ENCODE measurements around the gene CLSTN2. TPM values are rescaled to one million over a fixed set of nuclear protein-coding genes. Genes with fewer than 3 reads are reported as not detected.

The CLSTN2 gene
- total and polyA plus RNA-seq, 4 donors, result 0.13 to 20.6 (median 9.1) TPM

DNA sequence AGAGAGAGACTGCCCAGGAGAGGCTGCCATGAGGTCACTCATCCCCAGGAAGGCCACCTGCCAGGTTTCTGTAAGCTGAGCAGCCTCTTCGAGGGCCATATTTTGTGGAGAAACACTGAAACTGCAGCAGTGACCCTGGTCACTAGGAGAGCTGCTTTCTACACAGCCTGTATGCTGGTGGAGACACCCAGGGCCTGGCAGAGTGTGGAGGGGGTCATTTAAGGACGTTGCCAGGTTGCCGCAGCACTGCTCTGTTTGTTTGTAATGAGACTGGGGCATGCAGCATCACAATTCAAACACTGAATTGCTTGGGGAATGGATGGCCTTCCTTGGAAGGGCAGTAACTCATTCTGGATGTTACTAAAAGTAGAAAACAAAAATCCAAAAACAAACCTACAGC lies 638.0 kb downstream of the CLSTN2 start:
- 32 to 41% methylated on average over 3 of the region's 3 CpGs for WGBS, 2 donors
- intact Hi-C loops (cut with DNase I), result no loop called here
- Histone ChIP-seq H3K27me3 (ENCODE audit: control insufficient read depth in 1 of 2, insufficient read depth in 2 of 2, low read length in 1 of 2) (no peaks in the 10 kb centered on the region), H3K4me1 (ENCODE audit: control insufficient read depth in 1 of 2, insufficient read depth in 2 of 2, low read length in 2 of 2) (no peaks in the 10 kb centered on the region), H3K36me3 (ENCODE audit: control insufficient read depth in 1 of 2, insufficient read depth in 2 of 2, low read length in 1 of 2) (no peaks in the 10 kb centered on the region), H3K9me3 (ENCODE audit: control insufficient read depth, low read length) (no peaks in the 10 kb centered on the region), H3K27ac (ENCODE audit: low read depth in 1 of 2, low read length in 2 of 2) (no peak overlapping the region), H3K4me3 (ENCODE audit: low read length in 2 of 2) (no peak overlapping the region)
- ATAC-seq (ENCODE audit: low FRiP score), result no peak
- no peak for DNase-seq

- Histone ChIP-seq H3K4me1 (ENCODE audit: control insufficient read depth in 1 of 2, insufficient read depth in 2 of 2, low read length in 2 of 2) (no peaks in the 10 kb centered on the region), H3K4me3 (ENCODE audit: low read length in 2 of 2) (no peak overlapping the region), H3K9me3 (ENCODE audit: control insufficient read depth, low read length) (no peaks in the 10 kb centered on the region), H3K27ac (ENCODE audit: low read depth in 1 of 2, low read length in 2 of 2) (no peak overlapping the region), H3K36me3 (ENCODE audit: control insufficient read depth in 1 of 2, insufficient read depth in 2 of 2, low read length in 1 of 2) (no peaks in the 10 kb centered on the region), H3K27me3 (ENCODE audit: control insufficient read depth in 1 of 2, insufficient read depth in 2 of 2, low read length in 1 of 2) (no peaks in the 10 kb centered on the region)
- no peak for DNase-seq
- intact Hi-C loops (cut with DNase I), result no loop called here
- WGBS, 2 donors, result 66% methylated on average over 5 of the region's 5 CpGs
- ATAC-seq (ENCODE audit: low FRiP score), result no peak
Measured at GRCh38 chr3:140574375-140574774, 639.4 kb downstream of the CLSTN2 start.

DNA sequence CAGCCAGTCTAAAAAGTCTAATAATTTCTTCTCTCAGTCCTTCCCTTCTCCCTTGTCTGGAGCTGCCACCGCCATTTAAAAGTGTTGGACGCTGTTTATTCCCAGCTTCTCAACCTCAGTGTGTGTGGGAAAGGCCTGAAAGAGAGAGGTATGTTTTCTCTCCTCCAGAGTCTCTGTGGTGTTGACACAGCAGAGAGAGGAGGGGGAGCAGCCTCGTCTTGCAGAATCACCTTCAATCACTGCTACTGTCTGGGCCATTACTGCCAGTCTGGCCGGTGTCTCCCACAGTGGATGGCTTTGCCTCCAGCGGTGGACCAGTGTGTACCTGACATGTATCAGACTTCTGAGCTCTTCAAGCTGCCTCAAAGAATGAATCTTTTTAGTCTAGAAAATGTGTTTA lies 641.5 kb downstream of the CLSTN2 start:
- Histone ChIP-seq H3K36me3 (ENCODE audit: control insufficient read depth in 1 of 2, insufficient read depth in 2 of 2, low read length in 1 of 2) (no peaks in the 10 kb centered on the region), H3K9me3 (ENCODE audit: control insufficient read depth, low read length) (no peaks in the 10 kb centered on the region), H3K4me1 (ENCODE audit: control insufficient read depth in 1 of 2, insufficient read depth in 2 of 2, low read length in 2 of 2) (no peaks in the 10 kb centered on the region), H3K4me3 (ENCODE audit: low read length in 2 of 2) (no peak overlapping the region), H3K27ac (ENCODE audit: low read depth in 1 of 2, low read length in 2 of 2) (no peak overlapping the region), H3K27me3 (ENCODE audit: control insufficient read depth in 1 of 2, insufficient read depth in 2 of 2, low read length in 1 of 2) (no peaks in the 10 kb centered on the region)
- WGBS, 2 donors, result 43 to 53% methylated on average over 5 of the region's 5 CpGs
- no peak for DNase-seq
- ATAC-seq (ENCODE audit: low FRiP score), result no peak
- intact Hi-C loops (cut with DNase I), result no loop called here

DNA sequence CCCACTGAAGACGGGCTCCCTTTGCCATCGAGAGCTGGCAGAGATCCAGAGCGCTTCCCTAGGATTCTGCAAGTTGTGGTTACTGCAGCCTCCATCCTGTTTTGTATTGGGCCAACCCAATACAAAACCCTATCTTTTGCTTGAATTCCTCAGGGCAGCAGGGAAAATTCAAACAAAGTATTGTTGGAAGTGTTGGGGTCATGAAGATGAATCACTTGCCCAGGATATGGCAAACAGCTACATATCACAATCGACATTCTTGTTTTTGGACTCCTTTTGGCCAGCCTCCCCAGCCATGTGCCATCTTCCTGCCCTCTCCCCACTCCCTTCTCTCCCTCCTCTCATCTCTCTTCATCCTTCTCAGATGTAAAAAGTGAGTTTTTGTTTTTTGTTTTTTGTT lies 642.9 kb downstream of the CLSTN2 start:
- no peaks in the 10 kb centered on the region for H3K27me3 ChIP-seq (ENCODE audit: control insufficient read depth in 1 of 2, insufficient read depth in 2 of 2, low read length in 1 of 2)
- DNase-seq (no peak), ATAC-seq (ENCODE audit: low FRiP score) (no peak)
- H3K9me3 ChIP-seq (ENCODE audit: control insufficient read depth, low read length), result peaks cover 1% of the 10 kb centered on the region
- 78 to 87% methylated on average over 4 of the region's 4 CpGs for WGBS, 2 donors
- no peak overlapping the region for H3K27ac ChIP-seq (ENCODE audit: low read depth in 1 of 2, low read length in 2 of 2)
- H3K4me1 ChIP-seq (ENCODE audit: control insufficient read depth in 1 of 2, insufficient read depth in 2 of 2, low read length in 2 of 2), result no peaks in the 10 kb centered on the region
- H3K4me3 ChIP-seq (ENCODE audit: low read length in 2 of 2), result no peak overlapping the region
- no peaks in the 10 kb centered on the region for H3K36me3 ChIP-seq (ENCODE audit: control insufficient read depth in 1 of 2, insufficient read depth in 2 of 2, low read length in 1 of 2)
- intact Hi-C loops (cut with DNase I), result no loop called here

DNA sequence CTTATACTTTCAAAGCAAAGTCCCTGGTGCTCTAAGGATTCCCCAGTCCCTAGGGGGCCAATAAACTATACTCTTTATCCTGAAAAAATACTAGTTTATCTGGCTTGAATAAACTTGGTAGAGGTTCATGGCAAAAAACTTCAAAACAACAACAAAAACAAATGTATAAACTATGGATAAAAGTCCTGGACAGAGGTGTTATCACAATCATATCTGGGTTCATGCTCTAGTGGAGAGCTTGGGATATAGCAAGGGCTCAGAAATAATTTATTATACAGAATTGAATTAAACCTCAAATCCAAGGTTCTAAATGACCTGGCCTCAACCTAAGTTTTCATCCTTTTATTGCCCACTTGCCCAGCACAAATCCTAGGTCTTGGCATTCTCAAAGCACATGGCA lies 644.3 kb downstream of the CLSTN2 start:
- Histone ChIP-seq H3K4me3 (ENCODE audit: low read length in 2 of 2) (no peak overlapping the region), H3K4me1 (ENCODE audit: control insufficient read depth in 1 of 2, insufficient read depth in 2 of 2, low read length in 2 of 2) (no peaks in the 10 kb centered on the region), H3K36me3 (ENCODE audit: control insufficient read depth in 1 of 2, insufficient read depth in 2 of 2, low read length in 1 of 2) (no peaks in the 10 kb centered on the region), H3K27ac (ENCODE audit: low read depth in 1 of 2, low read length in 2 of 2) (no peak overlapping the region), H3K27me3 (ENCODE audit: control insufficient read depth in 1 of 2, insufficient read depth in 2 of 2, low read length in 1 of 2) (no peaks in the 10 kb centered on the region), H3K9me3 (ENCODE audit: control insufficient read depth, low read length) (peaks cover 1% of the 10 kb centered on the region)
- DNase-seq (no peak), ATAC-seq (ENCODE audit: low FRiP score) (no peak)
- intact Hi-C loops (cut with DNase I), result no loop called here

GRCh38 chr3:140580746-140581145 lies 645.8 kb downstream of the CLSTN2 start:
- 45 to 52% methylated on average over 1 of the region's 1 CpG for WGBS, 2 donors
- H3K4me1 ChIP-seq (ENCODE audit: control insufficient read depth in 1 of 2, insufficient read depth in 2 of 2, low read length in 2 of 2), result no peaks in the 10 kb centered on the region
- peaks cover 1% of the 10 kb centered on the region for H3K9me3 ChIP-seq (ENCODE audit: control insufficient read depth, low read length)
- H3K36me3 ChIP-seq (ENCODE audit: control insufficient read depth in 1 of 2, insufficient read depth in 2 of 2, low read length in 1 of 2), result no peaks in the 10 kb centered on the region
- ATAC-seq (ENCODE audit: low FRiP score), result no peak
- no peak for DNase-seq
- no peak overlapping the region for H3K27ac ChIP-seq (ENCODE audit: low read depth in 1 of 2, low read length in 2 of 2)
- H3K4me3 ChIP-seq (ENCODE audit: low read length in 2 of 2), result no peak overlapping the region
- intact Hi-C loops (cut with DNase I), result no loop called here
- no peaks in the 10 kb centered on the region for H3K27me3 ChIP-seq (ENCODE audit: control insufficient read depth in 1 of 2, insufficient read depth in 2 of 2, low read length in 1 of 2)

DNA sequence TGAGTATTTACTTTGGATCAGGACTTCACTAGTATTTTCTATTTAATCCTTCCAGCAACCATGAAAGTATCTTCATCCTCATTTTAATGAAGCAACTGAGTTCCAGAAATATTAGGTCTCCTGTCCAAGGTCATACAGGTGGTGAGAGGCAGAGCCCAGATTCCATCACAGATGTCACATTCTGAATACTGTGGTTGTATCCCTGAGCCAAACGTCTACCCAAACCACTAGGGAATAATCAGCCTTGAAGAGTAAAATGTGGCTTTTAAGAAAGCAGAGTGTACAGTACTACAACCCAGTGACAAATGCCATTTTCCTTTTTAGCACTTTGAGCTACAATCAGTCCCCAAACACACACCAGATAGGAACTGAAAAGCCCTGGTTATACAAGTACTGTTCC lies 649.6 kb downstream of the CLSTN2 start:
- H3K4me3 ChIP-seq (ENCODE audit: low read length in 2 of 2), result no peak overlapping the region
- intact Hi-C loops (cut with DNase I), result no loop called here

DNA sequence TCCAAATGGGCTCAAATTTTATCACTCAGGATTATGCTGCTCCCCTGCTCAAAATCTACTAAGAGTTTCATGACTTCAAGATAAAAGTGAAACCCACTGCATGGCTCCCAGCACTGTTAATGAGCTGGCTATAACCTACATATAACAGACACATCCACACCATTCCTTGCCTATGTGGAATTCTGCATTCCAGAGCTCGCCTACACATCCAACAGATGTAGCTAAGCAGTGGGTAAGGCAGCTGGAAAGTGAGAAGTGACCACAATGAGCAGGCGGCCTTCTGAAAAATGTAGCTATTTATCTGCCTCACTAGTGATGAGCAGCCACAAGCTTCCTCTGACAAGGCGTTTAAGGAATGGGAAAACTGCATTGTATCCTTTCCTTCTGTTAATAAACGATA lies 650.8 kb downstream of the CLSTN2 start:
- Histone ChIP-seq H3K4me1 (ENCODE audit: control insufficient read depth in 1 of 2, insufficient read depth in 2 of 2, low read length in 2 of 2) (no peaks in the 10 kb centered on the region), H3K9me3 (ENCODE audit: control insufficient read depth, low read length) (peaks cover 4% of the 10 kb centered on the region), H3K27ac (ENCODE audit: low read depth in 1 of 2, low read length in 2 of 2) (no peak overlapping the region), H3K36me3 (ENCODE audit: control insufficient read depth in 1 of 2, insufficient read depth in 2 of 2, low read length in 1 of 2) (no peaks in the 10 kb centered on the region), H3K4me3 (ENCODE audit: low read length in 2 of 2) (no peak overlapping the region), H3K27me3 (ENCODE audit: control insufficient read depth in 1 of 2, insufficient read depth in 2 of 2, low read length in 1 of 2) (peaks cover 0 to 2% of the 10 kb centered on the region in 2 donors)
- no peak for ATAC-seq (ENCODE audit: low FRiP score)
- intact Hi-C loops (cut with DNase I), result no loop called here
- DNase-seq, result no peak
- WGBS, 2 donors, result 60 to 79% methylated on average over 4 of the region's 4 CpGs

More for the DNA sequence above, 649.6 kb downstream of the CLSTN2 start:
- 2 to 6% methylated on average over 1 of the region's 1 CpG for WGBS, 2 donors
- no peak for DNase-seq
- Histone ChIP-seq H3K27ac (ENCODE audit: low read depth in 1 of 2, low read length in 2 of 2) (no peak overlapping the region), H3K4me1 (ENCODE audit: control insufficient read depth in 1 of 2, insufficient read depth in 2 of 2, low read length in 2 of 2) (no peaks in the 10 kb centered on the region), H3K9me3 (ENCODE audit: control insufficient read depth, low read length) (peaks cover 4% of the 10 kb centered on the region), H3K27me3 (ENCODE audit: control insufficient read depth in 1 of 2, insufficient read depth in 2 of 2, low read length in 1 of 2) (peaks cover 0 to 2% of the 10 kb centered on the region in 2 donors), H3K36me3 (ENCODE audit: control insufficient read depth in 1 of 2, insufficient read depth in 2 of 2, low read length in 1 of 2) (no peaks in the 10 kb centered on the region)
- no peak for ATAC-seq (ENCODE audit: low FRiP score)

GRCh38 chr3:140586311-140586710 lies 651.3 kb downstream of the CLSTN2 start:
- WGBS, 2 donors, result 73 to 81% methylated on average over 4 of the region's 4 CpGs
- Histone ChIP-seq H3K9me3 (ENCODE audit: control insufficient read depth, low read length) (peaks cover 4% of the 10 kb centered on the region), H3K27ac (ENCODE audit: low read depth in 1 of 2, low read length in 2 of 2) (no peak overlapping the region), H3K27me3 (ENCODE audit: control insufficient read depth in 1 of 2, insufficient read depth in 2 of 2, low read length in 1 of 2) (peaks cover 0 to 2% of the 10 kb centered on the region in 2 donors), H3K4me1 (ENCODE audit: control insufficient read depth in 1 of 2, insufficient read depth in 2 of 2, low read length in 2 of 2) (no peaks in the 10 kb centered on the region), H3K4me3 (ENCODE audit: low read length in 2 of 2) (no peak overlapping the region), H3K36me3 (ENCODE audit: control insufficient read depth in 1 of 2, insufficient read depth in 2 of 2, low read length in 1 of 2) (no peaks in the 10 kb centered on the region)
- intact Hi-C loops (cut with DNase I), result no loop called here
- DNase-seq (no peak), ATAC-seq (ENCODE audit: low FRiP score) (no peak)
